Transverse colon (tissue), 4 donors: Measurements from ENCODE around the gene CDKAL1. TPM values are rescaled to one million over a fixed set of nuclear protein-coding genes. Genes with fewer than 3 reads are reported as not detected.

Source experiments
- DNase-seq: peaks from one replicate; pipeline ENCODE4 v3.0.0-alpha.2; 2019
- H3K27ac ChIP-seq, 4 donors: fragments of 200-600 bp; sonication (generic); 2 replicates each; pipeline ENCODE4 v1.5.1; 2016 to 2018; ENCODE audit warnings: inconsistent platforms in 4 of 4
- H3K27me3 ChIP-seq: fragments of 200-600 bp; sonication (generic); 2 replicates; pipeline ENCODE4 v1.5.1; 2017; ENCODE audit warnings: inconsistent platforms
- H3K36me3 ChIP-seq, 4 donors: fragments of 200-600 bp; sonication (generic); 2 replicates each; pipeline ENCODE4 v1.5.1; 2017 to 2019; ENCODE audit warnings: inconsistent platforms in 4 of 4
- H3K4me1 ChIP-seq, 4 donors: fragments of 200-600 bp; sonication (generic); 2 replicates each; pipeline ENCODE4 v1.5.1; 2017 to 2020; ENCODE audit warnings: inconsistent platforms in 4 of 4
- H3K4me3 ChIP-seq, 4 donors: fragments of 200-600 bp; sonication (generic); 1 replicate in 1 of 4; 2 replicates in 3 of 4; pipeline versions ENCODE4 v1.5.1 to v1.6.1; 2017 to 2019; ENCODE audit warnings: inconsistent platforms in 4 of 4
- H3K9me3 ChIP-seq, 2 donors: fragments of 200-600 bp; sonication (generic); 2 replicates each; pipeline ENCODE4 v1.5.1; 2017 to 2019; ENCODE audit warnings: inconsistent platforms in 2 of 2
- CTCF ChIP-seq, 5 experiments: fragments of 200-600 bp in 3 of 5; fragments of 450-650 bp in 2 of 5; sonication (generic) in 3 of 5; IDR thresholded peaks; 1 replicate in 2 of 5; 2 replicates in 3 of 5; pipeline ENCODE4 v1.5.1; 2016 to 2017; ENCODE audit warnings: antibody characterized with exemption in 5 of 5, inconsistent platforms in 3 of 5, mild to moderate bottlenecking in 2 of 5, moderate library complexity in 1 of 5
- EP300 ChIP-seq: sonication (generic); formaldehyde crosslinking; IDR thresholded peaks from one replicate; pipeline ENCODE4 v1.6.1; 2017; ENCODE audit warnings: antibody characterized with exemption, low read depth
- POLR2A ChIP-seq: fragments of 450-650 bp; IDR thresholded peaks from one replicate; pipeline ENCODE4 v1.6.1; 2016; ENCODE audit warnings: antibody characterized with exemption, mild to moderate bottlenecking, moderate library complexity
- POLR2AphosphoS5 ChIP-seq, 3 donors: sonication (generic); formaldehyde crosslinking; IDR thresholded peaks; one replicate each; pipeline ENCODE4 v1.6.1; 2016; ENCODE audit warnings: antibody characterized with exemption in 3 of 3
- WGBS, 2 donors: methylation state at CpG; one replicate each; pipeline ENCODE4 v1.1.5; 2018; ENCODE audit warnings: low coverage in 1 of 2; 5-methylcytosine and 5-hydroxymethylcytosine counted together
- in situ Hi-C, 4 donors: fragments of 200-750 bp; cut with MboI; loops; one replicate each; pipeline versions ENCODE4 v1.15.0 to v1.15.1; 2017; ENCODE audit warnings: low sequenced_read_pairs in 3 of 4, low pct_ligation_motif_present in 1 of 4, low pct_unique_long_range_greater_than_20kb in 1 of 4
- intact Hi-C: fragments of 100-400 bp; cut with DNase I; formaldehyde crosslinking; loops from one replicate; pipeline ENCODE4 v1.15.1; 2023; ENCODE audit warnings: low total_unique reads
- total RNA-seq, 4 donors: library from RNA; depleted of rRNA; stranded (reverse); fragments of >200 nt; gene quantifications; one replicate each; pipeline ENCODE4 v1.1.0, GENCODE V29; 2016

CDKAL1 gene
- total RNA-seq, 4 donors from 2014 or later = 4.8 to 21.7 (median 12.5) TPM

DNA sequence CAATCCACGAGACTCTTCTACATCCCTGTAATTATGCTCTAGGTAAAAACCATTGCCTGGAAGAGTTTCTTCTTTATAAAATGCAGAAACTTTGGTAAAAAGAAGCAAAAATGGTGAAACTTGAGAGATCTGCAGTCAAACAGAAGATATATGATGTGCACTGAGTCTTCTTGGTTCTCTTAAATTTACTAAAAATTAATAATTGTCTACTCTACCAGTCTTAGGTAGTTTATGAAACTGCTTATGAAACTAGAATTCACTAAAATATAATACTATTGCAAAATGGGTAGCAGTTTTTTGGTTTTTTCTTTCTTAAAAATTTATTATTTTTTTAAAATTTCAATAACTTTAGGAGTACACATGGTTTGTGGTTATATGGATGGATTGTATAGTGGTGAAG, 540.2 kb downstream of the CDKAL1 start:
- no peaks in the 10 kb centered on the region for H3K9me3 ChIP-seq
- H3K4me3 ChIP-seq = no peak overlapping the region
- TF ChIP-seq CTCF (IDR thresholded peaks at IDR 0.05) (no peak), POLR2A (no peak), POLR2AphosphoS5 (IDR thresholded peaks at IDR 0.05) (no peak), EP300 (no peak)
- H3K27me3 ChIP-seq = no peaks in the 10 kb centered on the region
- intact Hi-C loops = no loop called here
- 100% methylated on average over 1 of the region's 1 CpG for WGBS, 2 donors
- no peaks in the 10 kb centered on the region for H3K4me1 ChIP-seq
- in situ Hi-C loops = no loop called here
- DNase-seq = no peak
- no peaks in the 10 kb centered on the region for H3K36me3 ChIP-seq
- H3K27ac ChIP-seq = no peak overlapping the region

- no peak overlapping the region for H3K27ac ChIP-seq
- in situ Hi-C loops (no loop called here), intact Hi-C loops (no loop called here)
- DNase-seq = no peak
- no peaks in the 10 kb centered on the region for H3K27me3 ChIP-seq
- peaks cover 0 to 7% (median 0%) of the 10 kb centered on the region in 4 donors for H3K4me1 ChIP-seq
- H3K9me3 ChIP-seq = no peaks in the 10 kb centered on the region
- 70 to 92% methylated on average over 1 to 2 of the region's 2 CpGs for WGBS, 2 donors
- no peaks in the 10 kb centered on the region for H3K36me3 ChIP-seq
- no peak overlapping the region for H3K4me3 ChIP-seq
- TF ChIP-seq POLR2AphosphoS5 (IDR thresholded peaks at IDR 0.05) (no peak), POLR2A (no peak), CTCF (IDR thresholded peaks at IDR 0.05) (no peak), EP300 (no peak)
These were observed 541.7 kb downstream of the CDKAL1 start for GRCh38 chr6:21075986-21076385.

- H3K4me3 ChIP-seq = no peak overlapping the region
- in situ Hi-C loops = no loop called here
- DNase-seq = no peak
- no peak overlapping the region for H3K27ac ChIP-seq
- H3K27me3 ChIP-seq = no peaks in the 10 kb centered on the region
- intact Hi-C loops = no loop called here
- no peak for TF ChIP-seq CTCF (IDR thresholded peaks at IDR 0.05)
- no peak for TF ChIP-seq POLR2AphosphoS5 (IDR thresholded peaks at IDR 0.05)
- no peak for TF ChIP-seq EP300
- no peak for TF ChIP-seq POLR2A
- H3K9me3 ChIP-seq = no peaks in the 10 kb centered on the region
- H3K4me1 ChIP-seq = peaks cover 0 to 7% (median 0%) of the 10 kb centered on the region in 4 donors
- WGBS, 2 donors = 89 to 95% methylated on average over 1 to 3 of the region's 3 CpGs
- peaks cover 0 to 4% (median 0%) of the 10 kb centered on the region in 4 donors for H3K36me3 ChIP-seq
These were observed 544.2 kb downstream of the CDKAL1 start for GRCh38 chr6:21078497-21078896.

GRCh38 chr6:21079468-21080048, 545.3 kb downstream of the CDKAL1 start:
- intact Hi-C loops (no loop called here), in situ Hi-C loops (no loop called here)
- TF ChIP-seq CTCF (IDR thresholded peaks at IDR 0.05) = no peak
- no peak for TF ChIP-seq POLR2AphosphoS5 (IDR thresholded peaks at IDR 0.05)
- TF ChIP-seq POLR2A = no peak
- no peak for TF ChIP-seq EP300
- no peaks in the 10 kb centered on the region for H3K27me3 ChIP-seq
- DNase-seq = no peak
- H3K27ac ChIP-seq = no peak overlapping the region
- whole genome bisulfite sequencing, 2 donors = 54 to 57% methylated on average over 2 of the region's 2 CpGs
- no peaks in the 10 kb centered on the region for H3K9me3 ChIP-seq
- peaks cover 0 to 7% (median 0%) of the 10 kb centered on the region in 4 donors for H3K4me1 ChIP-seq
- no peak overlapping the region for H3K4me3 ChIP-seq
- peaks cover 0 to 4% (median 0%) of the 10 kb centered on the region in 4 donors for H3K36me3 ChIP-seq
